Nephron progenitor cell (in vitro differentiated cells): ENCODE measurements around the gene MAP1A.
A peak's percentile ranks its signal among the peaks of the same experiment; 100 is the strongest.

Source experiments
- DNase-seq: peaks from one replicate; pipeline ENCODE4 v3.0.0; 2021
- H3K27ac Mint-ChIP-seq: 2 replicates; pipeline ENCODE4 v1.8.0; 2021; ENCODE audit warnings: mild to moderate bottlenecking, moderate library complexity, mixed read lengths
- H3K27me3 Mint-ChIP-seq: 2 replicates; pipeline ENCODE4 v1.8.0; 2021; ENCODE audit warnings: mild to moderate bottlenecking, low read depth, mixed read lengths; ENCODE audit not compliant: poor library complexity
- H3K36me3 Mint-ChIP-seq: 2 replicates; pipeline ENCODE4 v1.8.0; 2021; ENCODE audit warnings: low read depth, mixed read lengths
- H3K4me1 Mint-ChIP-seq: 2 replicates; pipeline ENCODE4 v1.8.0; 2021; ENCODE audit warnings: mixed read lengths
- H3K4me3 Mint-ChIP-seq: 2 replicates; pipeline ENCODE4 v1.8.0; 2021; ENCODE audit warnings: mild to moderate bottlenecking, moderate library complexity, mixed read lengths
- H3K9me3 Mint-ChIP-seq: 2 replicates; pipeline ENCODE4 v1.8.0; 2021; ENCODE audit warnings: mild to moderate bottlenecking, moderate library complexity, mixed read lengths
- TF ChIP-seq, protein P1 (sequence below): fragments of 200-600 bp; sonication (generic); IDR thresholded peaks from 2 replicates; pipeline ENCODE4 v1.5.0; 2021; ENCODE audit warnings: antibody characterized with exemption

MAP1A gene

DNA sequence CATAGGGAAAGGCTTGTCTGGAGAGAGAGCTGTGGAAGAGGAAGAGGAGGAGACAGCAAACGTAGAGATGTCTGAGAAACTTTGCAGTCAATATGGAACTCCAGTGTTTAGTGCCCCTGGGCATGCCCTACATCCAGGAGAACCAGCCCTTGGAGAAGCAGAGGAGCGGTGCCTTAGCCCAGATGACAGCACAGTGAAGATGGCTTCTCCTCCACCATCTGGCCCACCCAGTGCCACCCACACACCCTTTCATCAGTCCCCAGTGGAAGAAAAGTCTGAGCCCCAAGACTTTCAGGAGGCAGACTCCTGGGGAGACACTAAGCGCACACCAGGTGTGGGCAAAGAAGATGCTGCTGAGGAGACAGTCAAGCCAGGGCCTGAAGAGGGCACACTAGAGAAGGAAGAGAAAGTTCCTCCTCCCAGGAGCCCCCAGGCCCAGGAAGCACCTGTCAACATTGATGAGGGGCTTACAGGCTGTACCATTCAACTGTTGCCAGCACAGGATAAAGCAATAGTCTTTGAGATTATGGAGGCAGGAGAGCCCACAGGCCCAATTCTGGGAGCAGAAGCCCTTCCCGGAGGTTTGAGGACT is 6.9 kb downstream of the MAP1A start:
- Mint-ChIP-seq H3K4me1 (peaks cover 4% of the 10 kb centered on the region), H3K27me3 (peaks cover 25% of the 10 kb centered on the region), H3K9me3 (peaks cover 5% of the 10 kb centered on the region), H3K36me3 (peaks cover 41% of the 10 kb centered on the region), H3K27ac (no peak overlapping the region), H3K4me3 (no peak overlapping the region)
- TF ChIP-seq, protein P1, sequence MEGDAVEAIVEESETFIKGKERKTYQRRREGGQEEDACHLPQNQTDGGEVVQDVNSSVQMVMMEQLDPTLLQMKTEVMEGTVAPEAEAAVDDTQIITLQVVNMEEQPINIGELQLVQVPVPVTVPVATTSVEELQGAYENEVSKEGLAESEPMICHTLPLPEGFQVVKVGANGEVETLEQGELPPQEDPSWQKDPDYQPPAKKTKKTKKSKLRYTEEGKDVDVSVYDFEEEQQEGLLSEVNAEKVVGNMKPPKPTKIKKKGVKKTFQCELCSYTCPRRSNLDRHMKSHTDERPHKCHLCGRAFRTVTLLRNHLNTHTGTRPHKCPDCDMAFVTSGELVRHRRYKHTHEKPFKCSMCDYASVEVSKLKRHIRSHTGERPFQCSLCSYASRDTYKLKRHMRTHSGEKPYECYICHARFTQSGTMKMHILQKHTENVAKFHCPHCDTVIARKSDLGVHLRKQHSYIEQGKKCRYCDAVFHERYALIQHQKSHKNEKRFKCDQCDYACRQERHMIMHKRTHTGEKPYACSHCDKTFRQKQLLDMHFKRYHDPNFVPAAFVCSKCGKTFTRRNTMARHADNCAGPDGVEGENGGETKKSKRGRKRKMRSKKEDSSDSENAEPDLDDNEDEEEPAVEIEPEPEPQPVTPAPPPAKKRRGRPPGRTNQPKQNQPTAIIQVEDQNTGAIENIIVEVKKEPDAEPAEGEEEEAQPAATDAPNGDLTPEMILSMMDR = no peak
- DNase-seq = no peak

DNA sequence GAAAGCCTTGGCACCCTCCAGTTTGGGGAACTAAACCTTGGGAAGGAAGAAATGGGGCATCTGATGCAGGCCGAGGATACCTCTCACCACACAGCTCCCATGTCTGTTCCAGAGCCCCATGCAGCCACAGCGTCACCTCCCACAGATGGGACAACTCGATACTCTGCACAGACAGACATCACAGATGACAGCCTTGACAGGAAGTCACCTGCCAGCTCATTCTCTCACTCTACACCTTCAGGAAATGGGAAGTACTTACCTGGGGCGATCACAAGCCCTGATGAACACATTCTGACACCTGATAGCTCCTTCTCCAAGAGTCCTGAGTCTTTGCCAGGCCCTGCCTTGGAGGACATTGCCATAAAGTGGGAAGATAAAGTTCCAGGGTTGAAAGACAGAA is 7.7 kb downstream of the MAP1A start:
- H3K4me1 Mint-ChIP-seq = peaks cover 3% of the 10 kb centered on the region
- TF ChIP-seq, protein P1 = no peak
- peak overlapping the region; percentile 49 for H3K27ac Mint-ChIP-seq
- no peak overlapping the region for H3K4me3 Mint-ChIP-seq
- H3K9me3 Mint-ChIP-seq = peaks cover 5% of the 10 kb centered on the region
- no peak for DNase-seq
- H3K36me3 Mint-ChIP-seq = peaks cover 41% of the 10 kb centered on the region
- peaks cover 18% of the 10 kb centered on the region for H3K27me3 Mint-ChIP-seq

DNA sequence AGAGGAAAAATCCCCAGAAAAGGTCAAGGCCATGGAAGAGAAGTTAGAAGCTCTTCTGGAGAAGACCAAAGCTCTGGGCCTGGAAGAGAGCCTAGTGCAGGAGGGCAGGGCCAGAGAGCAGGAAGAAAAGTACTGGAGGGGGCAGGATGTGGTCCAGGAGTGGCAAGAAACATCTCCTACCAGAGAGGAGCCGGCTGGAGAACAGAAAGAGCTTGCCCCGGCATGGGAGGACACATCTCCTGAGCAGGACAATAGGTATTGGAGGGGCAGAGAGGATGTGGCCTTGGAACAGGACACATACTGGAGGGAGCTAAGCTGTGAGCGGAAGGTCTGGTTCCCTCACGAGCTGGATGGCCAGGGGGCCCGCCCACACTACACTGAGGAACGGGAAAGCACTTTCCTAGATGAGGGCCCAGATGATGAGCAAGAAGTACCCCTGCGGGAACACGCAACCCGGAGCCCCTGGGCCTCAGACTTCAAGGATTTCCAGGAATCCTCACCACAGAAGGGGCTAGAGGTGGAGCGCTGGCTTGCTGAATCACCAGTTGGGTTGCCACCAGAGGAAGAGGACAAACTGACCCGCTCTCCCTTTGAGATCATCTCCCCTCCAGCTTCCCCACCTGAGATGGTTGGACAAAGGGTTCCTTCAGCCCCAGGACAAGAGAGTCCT is 9.0 kb downstream of the MAP1A start:
- Mint-ChIP-seq H3K27ac (no peak overlapping the region), H3K36me3 (peaks cover 40% of the 10 kb centered on the region), H3K27me3 (peaks cover 18% of the 10 kb centered on the region), H3K4me3 (no peak overlapping the region), H3K4me1 (peaks cover 16% of the 10 kb centered on the region), H3K9me3 (peaks cover 5% of the 10 kb centered on the region)
- DNase-seq = no peak
- TF ChIP-seq, protein P1 = no peak

DNA sequence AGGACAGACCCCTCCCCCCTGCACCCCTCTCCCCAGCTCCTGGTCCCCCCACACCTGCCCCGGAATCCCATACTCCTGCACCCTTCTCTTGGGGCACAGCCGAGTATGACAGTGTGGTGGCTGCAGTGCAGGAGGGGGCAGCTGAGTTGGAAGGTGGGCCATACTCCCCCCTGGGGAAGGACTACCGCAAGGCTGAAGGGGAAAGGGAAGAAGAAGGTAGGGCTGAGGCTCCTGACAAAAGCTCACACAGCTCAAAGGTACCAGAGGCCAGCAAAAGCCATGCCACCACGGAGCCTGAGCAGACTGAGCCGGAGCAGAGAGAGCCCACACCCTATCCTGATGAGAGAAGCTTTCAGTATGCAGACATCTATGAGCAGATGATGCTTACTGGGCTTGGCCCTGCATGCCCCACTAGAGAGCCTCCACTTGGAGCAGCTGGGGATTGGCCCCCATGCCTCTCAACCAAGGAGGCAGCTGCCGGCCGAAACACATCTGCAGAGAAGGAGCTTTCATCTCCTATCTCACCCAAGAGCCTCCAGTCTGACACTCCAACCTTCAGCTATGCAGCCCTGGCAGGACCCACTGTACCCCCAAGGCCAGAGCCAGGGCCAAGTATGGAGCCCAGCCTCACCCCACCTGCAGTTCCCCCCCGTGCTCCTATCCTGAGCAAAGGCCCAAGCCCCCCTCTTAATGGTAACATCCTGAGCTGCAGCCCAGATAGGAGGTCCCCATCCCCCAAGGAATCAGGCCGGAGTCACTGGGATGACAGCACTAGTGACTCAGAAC is 9.8 kb downstream of the MAP1A start:
- H3K27me3 Mint-ChIP-seq = peaks cover 14% of the 10 kb centered on the region
- H3K9me3 Mint-ChIP-seq = peaks cover 5% of the 10 kb centered on the region
- no peak overlapping the region for H3K27ac Mint-ChIP-seq
- H3K36me3 Mint-ChIP-seq = peaks cover 31% of the 10 kb centered on the region
- H3K4me1 Mint-ChIP-seq = peaks cover 22% of the 10 kb centered on the region
- TF ChIP-seq, protein P1 = no peak
- H3K4me3 Mint-ChIP-seq = no peak overlapping the region
- DNase-seq = no peak

DNA sequence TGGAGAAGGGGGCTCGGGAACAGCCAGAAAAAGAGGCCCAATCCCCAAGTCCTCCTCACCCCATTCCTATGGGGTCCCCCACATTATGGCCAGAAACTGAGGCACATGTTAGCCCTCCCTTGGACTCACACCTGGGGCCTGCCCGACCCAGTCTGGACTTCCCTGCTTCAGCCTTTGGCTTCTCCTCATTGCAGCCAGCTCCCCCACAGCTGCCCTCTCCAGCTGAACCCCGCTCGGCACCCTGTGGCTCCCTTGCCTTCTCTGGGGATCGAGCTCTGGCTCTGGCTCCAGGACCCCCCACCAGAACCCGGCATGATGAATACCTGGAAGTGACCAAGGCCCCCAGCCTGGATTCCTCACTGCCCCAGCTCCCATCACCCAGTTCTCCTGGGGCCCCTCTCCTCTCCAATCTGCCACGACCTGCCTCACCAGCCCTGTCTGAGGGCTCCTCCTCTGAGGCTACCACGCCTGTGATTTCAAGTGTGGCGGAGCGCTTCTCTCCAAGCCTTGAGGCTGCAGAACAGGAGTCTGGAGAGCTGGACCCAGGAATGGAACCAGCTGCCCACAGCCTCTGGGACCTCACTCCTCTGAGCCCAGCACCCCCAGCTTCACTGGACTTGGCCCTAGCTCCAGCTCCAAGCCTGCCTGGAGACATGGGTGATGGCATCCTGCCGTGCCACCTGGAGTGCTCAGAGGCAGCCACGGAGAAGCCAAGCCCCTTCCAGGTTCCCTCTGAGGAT is 10.6 kb downstream of the MAP1A start:
- TF ChIP-seq, protein P1 = no peak
- Mint-ChIP-seq H3K27me3 (peaks cover 6% of the 10 kb centered on the region), H3K27ac (no peak overlapping the region), H3K36me3 (peaks cover 24% of the 10 kb centered on the region), H3K9me3 (peaks cover 5% of the 10 kb centered on the region), H3K4me1 (peaks cover 22% of the 10 kb centered on the region), H3K4me3 (no peak overlapping the region)
- no peak for DNase-seq
